Upper lobe of right lung (tissue), 1 donor: ENCODE results near the gene FADS2. TPM values are rescaled to one million over a fixed set of nuclear protein-coding genes. Genes with fewer than 3 reads are reported as not detected.

ENCODE experiments used
- ATAC-seq: fragments of 200-7000 bp; cut with Tn5 transposase; one replicate; pipeline ENCODE4 v1.9.1; 2020; ENCODE audit warnings: mild to moderate bottlenecking, moderate library complexity
- DNase-seq: peaks from one replicate; pipeline ENCODE4 v3.0.0-alpha.2; 2020
- H3K27ac ChIP-seq: fragments of 200-600 bp; one replicate; pipeline ENCODE4 v1.8.0; 2022
- H3K27me3 ChIP-seq: fragments of 200-600 bp; one replicate; pipeline ENCODE4 v1.8.0; 2022; ENCODE audit warnings: mild to moderate bottlenecking
- H3K36me3 ChIP-seq: fragments of 200-600 bp; one replicate; pipeline ENCODE4 v1.8.0; 2022
- H3K4me1 ChIP-seq: fragments of 200-600 bp; one replicate; pipeline ENCODE4 v1.8.0; 2022
- H3K4me3 ChIP-seq: fragments of 200-600 bp; one replicate; pipeline ENCODE4 v1.8.0; 2022; ENCODE audit warnings: mild to moderate bottlenecking
- H3K9me3 ChIP-seq: fragments of 200-600 bp; one replicate; pipeline ENCODE4 v1.8.0; 2022
- intact Hi-C: fragments of 100-400 bp; cut with DNase I; formaldehyde crosslinking; loops from one replicate; pipeline ENCODE4 v1.11.0; 2022
- total RNA-seq: library from RNA; stranded (reverse); fragmentation: NEBNext Ultra II Directional; extraction: Animal tissue kit (Norgen Biotek cat#: 25700); gene quantifications from one replicate; pipeline ENCODE4 v1.2.1, GENCODE V29; 2021
- TF ChIP-seq, protein P1 (sequence below): fragments of 200-600 bp; IDR thresholded peaks from one replicate; pipeline ENCODE4 v1.8.0; 2022; ENCODE audit warnings: antibody characterized with exemption
- donor health status: DM: no; HTN: yes; CAD: no; lungs with severe emphysema.

FADS2 gene
- total RNA-seq, 1 donor from 2014 or later = 75.1 TPM

- Histone ChIP-seq H3K9me3 (no peaks in the 10 kb centered on the region), H3K27ac (no peak overlapping the region)
These were observed 45.7 kb downstream of the FADS2 start for GRCh38 chr11:61873588-61874376.

DNA sequence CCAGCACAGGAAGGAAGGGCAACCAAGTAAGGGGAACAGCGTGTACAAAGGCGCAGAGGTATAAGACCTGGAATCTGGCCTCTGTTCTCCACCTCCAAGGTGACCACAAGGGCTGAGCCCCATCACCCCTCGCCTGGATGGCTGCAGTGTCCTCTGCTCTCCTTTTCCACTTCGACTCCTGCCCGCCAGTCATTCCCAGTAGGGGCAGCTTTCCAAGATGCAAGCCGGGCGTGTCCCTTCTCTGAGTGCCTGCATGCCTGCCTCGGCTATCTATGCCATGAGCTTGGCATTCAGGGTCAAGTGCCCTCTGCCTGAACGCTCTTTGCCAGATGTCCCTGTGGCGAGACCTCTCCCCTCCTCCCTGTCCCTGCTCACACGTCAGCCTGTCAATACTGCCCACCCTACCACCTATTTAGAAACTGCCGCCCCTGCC lies 46.3 kb downstream of the FADS2 start:
- TF ChIP-seq, protein P1, sequence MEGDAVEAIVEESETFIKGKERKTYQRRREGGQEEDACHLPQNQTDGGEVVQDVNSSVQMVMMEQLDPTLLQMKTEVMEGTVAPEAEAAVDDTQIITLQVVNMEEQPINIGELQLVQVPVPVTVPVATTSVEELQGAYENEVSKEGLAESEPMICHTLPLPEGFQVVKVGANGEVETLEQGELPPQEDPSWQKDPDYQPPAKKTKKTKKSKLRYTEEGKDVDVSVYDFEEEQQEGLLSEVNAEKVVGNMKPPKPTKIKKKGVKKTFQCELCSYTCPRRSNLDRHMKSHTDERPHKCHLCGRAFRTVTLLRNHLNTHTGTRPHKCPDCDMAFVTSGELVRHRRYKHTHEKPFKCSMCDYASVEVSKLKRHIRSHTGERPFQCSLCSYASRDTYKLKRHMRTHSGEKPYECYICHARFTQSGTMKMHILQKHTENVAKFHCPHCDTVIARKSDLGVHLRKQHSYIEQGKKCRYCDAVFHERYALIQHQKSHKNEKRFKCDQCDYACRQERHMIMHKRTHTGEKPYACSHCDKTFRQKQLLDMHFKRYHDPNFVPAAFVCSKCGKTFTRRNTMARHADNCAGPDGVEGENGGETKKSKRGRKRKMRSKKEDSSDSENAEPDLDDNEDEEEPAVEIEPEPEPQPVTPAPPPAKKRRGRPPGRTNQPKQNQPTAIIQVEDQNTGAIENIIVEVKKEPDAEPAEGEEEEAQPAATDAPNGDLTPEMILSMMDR = no peak
- ATAC-seq (peak; percentile 51), DNase-seq (no peak)
- H3K4me3 ChIP-seq = no peak overlapping the region
- H3K4me1 ChIP-seq = no peaks in the 10 kb centered on the region
- no peaks in the 10 kb centered on the region for H3K27me3 ChIP-seq
- peaks cover 3% of the 10 kb centered on the region for H3K36me3 ChIP-seq
- no peaks in the 10 kb centered on the region for H3K9me3 ChIP-seq
- intact Hi-C loops = no loop called here
- H3K27ac ChIP-seq = no peak overlapping the region

More at GRCh38 chr11:61873588-61874376, 45.7 kb downstream of the FADS2 start:
- DNase-seq (no peak), ATAC-seq (no peak)
- TF ChIP-seq, protein P1 = no peak
- Histone ChIP-seq H3K4me3 (no peak overlapping the region), H3K4me1 (no peaks in the 10 kb centered on the region), H3K36me3 (peaks cover under 1% of the 10 kb centered on the region), H3K27me3 (no peaks in the 10 kb centered on the region)
- intact Hi-C loops = no loop called here

- Histone ChIP-seq H3K4me1 (no peaks in the 10 kb centered on the region), H3K27me3 (no peaks in the 10 kb centered on the region), H3K9me3 (no peaks in the 10 kb centered on the region), H3K27ac (no peak overlapping the region), H3K4me3 (no peak overlapping the region), H3K36me3 (peaks cover 3% of the 10 kb centered on the region)
- TF ChIP-seq, protein P1 = no peak
- intact Hi-C loops = no loop called here
- DNase-seq (no peak), ATAC-seq (no peak)
These were observed 46.8 kb downstream of the FADS2 start for GRCh38 chr11:61874853-61875252.

DNA sequence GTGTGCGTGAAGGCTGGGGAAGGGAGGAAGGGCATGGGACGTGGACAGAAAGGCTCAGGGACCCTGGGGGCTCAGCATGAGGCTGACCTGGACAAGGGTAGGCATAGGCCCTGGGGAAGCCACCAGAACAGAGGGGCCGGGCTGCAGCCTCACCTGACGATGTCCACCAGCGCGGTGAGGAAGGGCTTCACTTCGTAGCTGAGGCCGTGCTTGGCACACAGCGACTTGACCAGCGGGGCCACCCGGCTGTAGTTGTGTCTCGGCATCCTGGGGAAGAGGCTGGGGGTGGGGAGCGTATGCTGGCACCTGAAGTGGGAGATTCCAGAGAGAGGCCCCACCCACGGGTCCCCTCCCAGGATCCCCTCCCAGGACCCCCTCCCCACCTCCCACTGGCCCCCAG lies 47.6 kb downstream of the FADS2 start:
- Histone ChIP-seq H3K36me3 (peaks cover 3% of the 10 kb centered on the region), H3K27ac (no peak overlapping the region)

GRCh38 chr11:61879152-61879551 lies 51.1 kb downstream of the FADS2 start:
- no peak overlapping the region for H3K27ac ChIP-seq
- no peaks in the 10 kb centered on the region for H3K9me3 ChIP-seq
- DNase-seq (no peak), ATAC-seq (no peak)
- H3K36me3 ChIP-seq = peaks cover 3% of the 10 kb centered on the region
- no peak overlapping the region for H3K4me3 ChIP-seq
- no peaks in the 10 kb centered on the region for H3K27me3 ChIP-seq
- TF ChIP-seq, protein P1 = no peak
- H3K4me1 ChIP-seq = no peaks in the 10 kb centered on the region
- intact Hi-C loops = no loop called here

More for the DNA sequence above, 47.6 kb downstream of the FADS2 start:
- DNase-seq (no peak), ATAC-seq (no peak)
- no peaks in the 10 kb centered on the region for H3K9me3 ChIP-seq
- TF ChIP-seq, protein P1 = no peak
- H3K4me1 ChIP-seq = no peaks in the 10 kb centered on the region
- intact Hi-C loops = no loop called here
- H3K27me3 ChIP-seq = no peaks in the 10 kb centered on the region
- no peak overlapping the region for H3K4me3 ChIP-seq
